HG03025 (cell line): ENCODE results near the gene MMP24.
"Not testable (repeated sequence)": the region's sequence is repeated elsewhere in the genome, so short reads cannot be mapped to it uniquely, and the experiment has no call there.

ENCODE experiments used
- ATAC-seq: cut with Tn5 transposase; IDR thresholded peaks from one replicate; pipeline ENCODE4 v1.9.1; 2021; ENCODE audit warnings: mild to moderate bottlenecking, moderate library complexity; ENCODE audit not compliant: unreplicated experiment, low FRiP score

MMP24 gene

DNA sequence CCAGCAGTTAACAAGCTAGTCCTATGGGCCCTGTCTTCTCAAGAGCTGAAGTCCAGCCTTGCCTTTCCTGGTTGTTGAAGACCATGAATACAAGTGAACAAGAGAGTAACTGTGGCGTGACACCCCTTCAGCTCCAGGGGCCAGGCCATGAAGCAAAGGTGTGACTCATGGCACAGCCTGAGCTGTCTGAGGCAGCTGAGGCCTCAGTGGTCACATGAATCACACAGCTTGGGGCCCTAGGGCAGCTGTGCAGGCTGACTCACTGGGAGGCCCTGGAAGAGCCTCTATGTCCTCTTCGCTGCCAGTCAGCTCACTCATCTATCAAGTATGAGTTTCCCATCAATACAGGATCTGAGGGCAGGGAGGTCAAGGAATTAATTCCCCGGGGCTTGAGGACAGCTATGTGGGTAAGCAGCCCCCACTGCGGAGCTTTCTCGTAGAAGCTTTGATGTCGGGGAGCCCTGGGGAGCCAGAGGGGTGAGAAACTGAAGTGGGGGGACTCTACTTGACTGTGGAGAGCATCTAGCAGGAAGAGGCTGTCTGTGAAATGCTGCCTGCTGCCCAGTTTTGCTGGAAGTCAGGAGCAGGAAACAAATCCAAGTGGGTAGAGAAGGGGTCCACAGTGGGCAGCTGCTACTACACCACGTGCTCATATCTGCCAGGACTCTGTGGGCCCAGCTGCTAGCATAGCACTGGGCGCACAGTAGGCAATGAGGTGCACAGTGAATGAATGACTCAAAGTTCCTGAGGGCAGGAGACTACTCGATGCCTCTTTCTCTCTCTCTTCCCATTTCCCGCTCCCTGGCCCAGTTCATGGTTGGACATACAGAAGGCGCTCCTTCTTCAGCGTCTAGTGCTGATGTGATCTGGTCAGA is 79.4 kb downstream of the MMP24 start:
- no peak for ATAC-seq

DNA sequence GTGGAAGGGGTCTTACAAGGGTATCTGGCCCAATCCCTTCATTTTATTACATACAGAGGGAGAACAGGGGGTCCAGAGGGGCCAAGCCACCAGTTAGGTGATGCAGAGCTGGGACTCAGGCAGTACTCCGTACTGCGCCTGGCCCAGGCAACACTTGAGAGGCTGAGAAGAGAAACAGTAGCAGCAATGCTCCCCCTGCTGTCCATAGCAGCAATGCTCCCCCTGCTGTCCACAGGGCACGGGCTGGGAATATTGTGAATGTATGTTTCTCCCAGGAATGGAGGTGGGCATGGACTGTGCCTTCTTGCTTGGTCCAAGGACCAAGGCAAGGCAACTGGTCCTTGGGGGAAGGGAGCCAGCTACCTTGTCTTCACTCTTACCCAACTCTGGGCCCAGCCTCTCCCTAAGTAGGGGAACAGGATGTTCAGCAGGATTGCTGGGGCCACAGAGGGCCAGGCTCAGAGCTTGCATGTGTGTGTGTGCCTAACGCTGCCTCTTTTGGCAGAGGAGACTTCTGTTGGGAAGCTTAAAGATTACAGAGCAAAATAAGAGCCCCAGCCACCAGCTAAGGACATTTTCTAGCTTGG is 80.5 kb downstream of the MMP24 start:
- ATAC-seq: no peak

DNA sequence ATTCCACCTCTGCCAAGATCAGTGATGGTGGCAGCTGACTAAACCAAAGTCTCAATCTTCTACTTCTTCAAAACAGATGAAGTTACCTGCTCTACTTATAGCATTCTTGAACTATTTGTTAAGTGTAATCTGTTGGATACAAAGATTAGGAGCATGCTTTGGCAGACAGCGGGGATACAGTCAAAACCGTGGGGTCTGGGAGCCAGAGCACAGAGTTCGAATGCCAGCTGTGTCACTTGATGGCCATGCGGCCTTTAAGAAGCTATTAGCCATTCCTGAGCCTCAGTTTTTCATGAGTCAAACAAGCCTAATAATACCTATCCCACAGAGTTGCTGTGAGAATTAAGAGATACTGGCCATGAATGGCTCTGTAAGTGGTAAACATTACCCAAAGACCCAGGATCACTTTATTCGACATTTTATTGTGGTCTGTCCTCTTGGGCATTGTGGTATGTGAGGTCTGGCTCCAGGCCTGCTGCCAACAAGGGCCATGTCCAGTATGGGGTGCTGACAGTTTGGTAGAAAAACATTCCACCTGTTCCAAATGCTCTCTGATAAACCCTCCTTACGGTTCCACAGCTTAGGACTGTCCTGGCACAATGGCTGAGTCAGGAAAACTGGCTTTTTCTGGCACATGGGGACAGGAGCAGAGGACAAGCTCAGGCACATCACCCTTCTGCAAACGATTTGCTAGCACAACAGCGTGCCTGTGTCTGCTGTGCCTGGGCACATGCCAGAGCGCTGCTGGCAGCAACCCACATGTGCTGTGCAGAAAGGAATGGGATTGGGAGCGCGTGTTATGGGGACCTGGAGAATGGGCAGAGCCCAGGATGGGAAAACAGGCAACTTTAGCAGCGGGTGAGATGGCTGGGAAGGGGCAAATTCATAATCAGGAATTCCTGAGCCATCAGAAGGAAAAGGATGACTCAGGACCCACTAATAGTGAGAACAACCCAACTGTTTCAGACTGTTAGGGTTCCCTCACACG is 81.5 kb downstream of the MMP24 start:
- no peak for ATAC-seq

DNA sequence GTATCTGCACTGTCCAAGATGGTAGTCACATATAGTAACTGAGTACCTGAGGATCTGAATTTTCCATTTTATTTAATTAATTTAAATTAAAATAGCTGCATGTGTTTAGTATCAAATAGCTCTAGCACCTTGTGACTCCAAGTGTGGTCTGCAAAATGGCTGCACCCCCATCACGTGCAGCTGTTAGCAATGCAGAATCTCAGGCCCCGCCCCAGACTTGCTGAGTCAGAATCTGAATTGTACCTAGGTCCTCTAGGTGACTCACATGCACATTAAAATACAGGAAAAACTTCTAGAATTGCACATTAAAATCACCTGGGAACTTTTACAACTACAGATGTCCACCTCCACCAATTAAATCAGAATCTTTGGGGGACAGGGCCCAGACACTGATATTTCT is 84.9 kb downstream of the MMP24 start:
- no peak for ATAC-seq

DNA sequence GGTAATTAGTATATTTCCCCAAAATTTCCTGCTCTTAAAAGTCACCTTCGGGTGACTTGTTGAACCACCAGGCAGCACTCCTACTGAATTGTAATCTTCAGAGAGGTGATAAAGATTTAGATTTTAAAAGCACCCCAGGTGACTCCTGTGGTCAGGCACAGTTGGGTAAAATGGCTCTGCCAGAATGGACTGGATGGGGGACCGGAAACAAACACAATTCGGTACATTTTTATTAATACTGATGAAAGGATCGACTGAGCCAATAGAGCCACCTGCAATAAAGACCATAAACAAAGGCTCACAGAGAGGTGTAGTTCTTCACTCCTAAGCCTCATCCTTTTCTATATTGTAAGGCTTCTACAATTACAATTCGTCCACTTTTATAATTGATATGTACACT is 85.3 kb downstream of the MMP24 start:
- ATAC-seq: no peak

DNA sequence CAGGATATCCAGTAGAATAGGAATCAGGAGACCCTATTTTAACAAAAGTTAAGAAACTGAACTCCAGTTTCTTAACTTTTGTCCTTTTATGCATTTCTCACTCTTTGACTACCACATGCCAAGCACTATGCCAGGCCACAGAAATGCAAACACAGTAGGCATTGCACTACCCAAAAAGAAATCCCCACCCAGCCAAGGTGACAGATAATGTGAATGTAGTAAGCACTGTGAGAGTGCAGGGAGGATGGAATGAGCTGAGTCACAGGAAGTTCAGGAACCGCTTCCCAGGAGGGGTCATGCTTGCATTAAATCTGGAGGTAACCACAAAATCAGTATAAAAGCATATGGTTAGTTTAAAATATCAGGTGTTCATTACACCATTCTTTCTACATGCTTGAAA is 85.8 kb downstream of the MMP24 start:
- ATAC-seq: no peak

DNA sequence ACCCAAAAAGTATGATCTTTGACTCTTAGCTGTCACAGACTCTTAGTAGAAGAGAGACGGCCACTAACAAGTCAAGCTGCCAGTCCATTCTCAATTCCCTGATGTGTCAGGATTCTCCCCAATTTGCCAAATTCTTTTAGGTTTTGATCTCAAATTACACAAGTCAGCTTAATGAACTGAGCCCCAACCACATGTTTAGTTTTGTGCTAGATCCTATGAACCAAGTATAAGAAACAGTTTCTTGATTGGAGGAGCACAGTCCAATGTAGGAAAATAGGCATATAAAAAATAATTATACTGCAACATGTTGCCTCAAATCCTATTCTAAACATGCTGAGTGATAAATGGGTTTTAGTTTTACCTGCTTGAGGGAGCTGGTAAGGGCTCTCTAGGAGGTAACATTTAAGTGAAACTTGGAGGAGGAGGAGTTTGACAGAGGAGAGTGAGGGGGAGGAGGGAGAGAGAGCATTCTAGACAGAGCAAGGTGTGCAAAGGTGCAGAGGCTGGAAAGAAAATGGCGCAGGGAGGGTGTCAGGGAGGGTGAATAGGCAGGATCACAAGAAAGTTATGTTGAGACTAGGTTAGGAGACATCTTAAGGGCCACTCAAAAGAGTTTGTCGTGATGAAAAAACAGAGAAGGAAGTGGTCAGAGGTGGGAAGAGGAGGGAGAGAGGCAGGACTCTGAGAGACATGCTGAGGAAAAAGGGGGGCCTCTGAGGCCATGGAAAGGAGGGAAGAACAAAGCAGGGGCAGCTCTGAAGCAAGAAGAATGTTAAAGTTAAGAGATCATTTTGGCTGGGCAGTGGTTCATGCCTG is 88.5 kb downstream of the MMP24 start:
- no peak for ATAC-seq

DNA sequence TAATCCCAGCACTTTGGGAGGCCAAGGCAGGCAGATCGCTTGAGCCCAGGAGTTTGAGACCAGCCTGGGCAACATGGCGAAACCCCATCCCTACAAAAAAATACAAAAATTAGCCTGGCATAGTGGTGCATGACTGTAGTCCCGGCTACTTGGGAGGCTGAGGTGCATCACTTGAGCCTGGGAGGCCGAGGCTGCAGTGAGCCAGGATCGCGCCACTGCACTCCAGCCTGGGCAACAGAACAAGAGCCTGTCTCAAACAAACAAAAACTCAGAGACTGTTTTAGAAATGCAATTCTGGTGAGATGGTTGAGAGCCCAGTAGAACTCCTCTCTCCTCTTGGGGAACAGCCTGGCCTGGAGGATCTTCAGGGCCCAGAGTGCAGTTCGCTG is 89.1 kb downstream of the MMP24 start:
- ATAC-seq: not testable (repeated sequence)

DNA sequence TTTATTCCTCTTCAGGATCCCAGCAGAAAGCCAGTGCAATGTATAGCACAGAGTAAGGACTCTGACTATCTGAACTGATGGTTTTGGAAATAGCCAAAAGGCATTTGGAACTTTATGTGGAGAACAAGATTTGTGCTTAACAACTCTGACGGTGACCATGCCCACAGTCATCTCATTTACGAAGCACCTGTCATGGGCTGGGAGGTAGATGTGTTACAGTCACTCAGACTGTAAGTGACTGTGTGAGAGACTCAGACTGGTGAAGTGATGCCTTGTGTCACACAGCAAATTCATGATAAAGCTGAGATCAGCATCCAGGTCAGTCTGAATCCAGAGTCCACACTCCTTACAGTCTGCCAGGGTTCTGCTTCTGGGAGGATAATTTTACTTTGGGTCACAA is 89.6 kb downstream of the MMP24 start:
- no peak for ATAC-seq

DNA sequence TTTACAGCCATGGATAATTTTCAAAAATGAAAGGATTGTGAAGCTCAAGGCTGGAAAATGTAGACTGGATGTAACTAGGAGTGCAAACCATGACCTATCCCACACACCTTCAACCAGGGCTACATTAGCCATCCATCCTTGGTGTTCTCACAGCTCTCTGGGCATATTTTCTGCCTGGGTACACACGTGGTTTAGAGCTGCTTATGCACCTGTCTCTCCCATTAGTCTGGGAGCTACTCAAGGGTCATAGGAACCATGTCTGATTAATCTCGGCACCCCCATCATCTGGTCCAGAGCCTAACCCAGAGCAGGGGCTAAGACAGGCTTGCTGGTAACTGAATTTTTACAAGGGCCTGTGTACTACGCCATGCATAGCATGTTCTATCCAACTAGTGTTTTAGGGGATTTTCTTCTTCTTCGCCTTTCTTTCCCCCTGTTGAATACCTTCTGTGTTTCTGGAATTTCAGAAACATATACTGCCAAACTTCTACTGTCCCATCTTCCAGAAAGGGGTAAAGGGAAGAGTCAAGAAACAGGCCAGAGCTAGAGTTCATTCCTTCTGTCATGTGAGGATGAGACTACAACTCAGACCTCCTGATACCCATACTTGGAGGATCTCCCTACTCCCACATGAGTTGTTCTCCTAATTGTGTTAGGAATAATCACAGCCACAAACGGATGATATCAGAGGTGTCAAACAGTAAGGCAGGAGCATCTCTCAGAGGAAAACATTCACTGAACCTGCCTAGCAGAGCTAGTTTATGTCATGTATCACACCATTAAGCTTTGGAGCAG is 91.1 kb downstream of the MMP24 start:
- no peak for ATAC-seq

DNA sequence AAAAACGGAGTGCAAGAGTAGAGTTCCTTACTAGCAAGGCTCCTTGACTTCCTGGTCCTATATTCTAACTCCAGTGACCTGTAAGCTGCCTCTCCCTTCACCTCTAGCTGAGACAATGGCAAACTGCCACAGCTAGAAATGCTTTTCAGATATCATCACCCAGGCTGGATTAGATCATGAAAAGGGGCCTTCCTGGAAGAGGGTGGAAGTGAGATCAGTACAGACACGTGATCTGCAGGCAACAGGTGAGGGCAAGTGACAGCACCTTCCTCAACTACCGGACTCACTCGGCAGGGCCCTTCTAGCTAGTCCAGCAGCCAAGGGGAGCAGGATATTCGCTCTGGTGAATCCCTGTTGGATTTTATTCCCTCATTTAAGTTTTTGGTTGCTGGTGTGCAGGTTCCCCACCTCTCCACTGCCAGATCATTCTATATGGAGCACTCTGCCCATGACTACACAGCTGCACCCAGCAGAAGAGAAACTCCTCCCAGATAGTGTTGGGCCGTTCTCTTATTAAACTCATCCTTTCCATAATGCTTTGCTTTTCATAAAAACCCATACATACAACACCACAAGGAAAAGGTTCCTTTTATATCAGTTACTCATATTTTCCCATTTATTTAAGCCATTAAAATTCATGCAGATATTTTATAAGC is 92.1 kb downstream of the MMP24 start:
- ATAC-seq: no peak

DNA sequence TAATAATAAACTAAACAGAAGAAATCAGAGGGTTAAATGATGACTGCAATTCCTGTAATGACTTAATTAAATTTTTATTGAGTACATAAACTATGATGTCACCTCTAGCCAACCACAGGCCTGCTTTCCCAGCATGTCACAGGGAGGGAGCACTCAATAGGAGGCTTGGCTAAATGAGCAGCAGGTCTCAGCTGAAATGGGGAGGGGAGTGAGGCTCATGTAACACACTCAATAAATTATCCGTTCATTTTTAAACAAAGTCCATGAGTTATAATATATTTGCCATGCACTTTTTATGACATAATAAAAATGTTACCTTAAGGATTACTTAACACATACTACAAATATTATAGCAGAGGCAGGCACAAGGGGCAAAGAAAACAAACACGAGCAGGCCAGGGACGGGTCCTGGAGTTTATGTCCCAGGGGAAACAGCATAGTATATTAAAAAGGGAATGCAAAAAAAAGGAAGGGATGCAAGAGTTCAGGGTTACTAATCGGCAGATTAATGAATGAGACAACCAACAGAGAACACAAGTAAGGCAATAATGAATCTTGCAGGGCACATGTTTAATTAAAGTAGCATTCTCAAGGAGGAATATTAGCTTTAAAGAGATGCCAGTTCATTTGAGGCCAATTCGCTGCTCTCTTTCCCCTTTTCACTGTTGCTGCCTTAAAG is 92.8 kb downstream of the MMP24 start:
- ATAC-seq: no peak

DNA sequence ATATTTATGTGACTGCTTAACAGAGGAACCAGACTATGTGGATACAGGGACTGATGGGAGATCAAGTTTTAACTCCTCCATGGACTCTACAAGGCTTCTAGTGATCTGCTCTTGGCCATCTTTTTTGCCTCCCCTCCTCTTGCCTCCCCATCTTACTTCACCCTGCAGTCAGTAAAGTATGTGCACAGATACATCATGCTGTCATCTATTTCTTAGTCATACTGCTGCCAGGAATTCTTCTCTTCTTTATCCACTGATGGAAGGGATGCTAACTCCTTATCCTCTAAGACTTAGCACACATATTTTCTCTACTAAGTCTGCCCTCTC is 93.3 kb downstream of the MMP24 start:
- ATAC-seq: no peak

DNA sequence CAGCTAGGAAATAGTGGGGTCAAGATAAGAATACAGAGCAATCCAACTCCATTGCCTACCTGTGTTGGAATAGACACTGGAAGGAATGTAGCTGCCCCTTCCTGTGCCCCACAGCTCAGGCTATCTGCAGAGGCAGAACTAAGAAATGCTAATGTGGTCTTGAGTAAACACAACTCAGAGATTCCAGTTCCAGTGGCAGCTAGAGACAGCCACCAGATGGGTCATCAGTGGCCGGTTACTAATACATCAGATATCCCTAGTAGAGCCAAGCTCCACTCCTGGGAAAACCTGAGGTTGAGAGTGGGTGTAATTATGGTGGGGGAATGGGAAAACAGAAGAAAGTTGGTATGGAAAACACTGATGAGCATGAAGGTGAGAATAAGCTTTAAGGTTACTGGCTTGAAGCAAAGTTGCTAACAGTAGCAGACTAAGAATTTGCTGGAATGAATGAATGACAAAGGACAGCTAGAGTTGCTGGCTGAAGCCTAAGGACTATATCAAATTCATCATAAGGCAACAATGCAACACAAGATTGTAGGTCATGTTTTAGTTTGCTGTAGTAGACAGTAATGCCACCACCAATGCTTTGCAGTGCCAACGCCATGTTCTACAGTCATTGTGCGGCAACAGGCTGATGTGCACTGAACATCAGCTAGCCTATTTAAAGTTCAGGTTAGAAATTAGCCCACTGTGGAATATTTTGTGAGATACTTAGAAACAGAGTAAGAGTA is 94.1 kb downstream of the MMP24 start:
- no peak for ATAC-seq

DNA sequence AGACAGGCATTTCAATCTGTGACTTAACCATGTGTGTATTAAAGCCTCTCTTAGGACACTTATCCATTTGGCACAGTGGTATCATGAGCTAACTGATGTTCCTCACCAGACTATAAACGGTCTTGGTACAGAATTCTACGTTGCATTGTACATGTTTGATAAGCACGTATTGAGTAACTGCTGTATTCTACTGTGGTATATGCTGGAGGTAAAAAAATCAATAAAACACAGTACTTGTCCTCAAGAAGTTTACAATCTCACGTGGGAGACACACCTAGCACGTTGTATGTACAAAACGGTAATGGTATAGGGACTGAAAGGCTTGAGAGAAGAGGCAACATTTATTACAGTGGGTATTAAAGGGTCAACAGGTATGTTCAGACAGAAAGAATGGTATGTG is 98.9 kb downstream of the MMP24 start:
- ATAC-seq: no peak

DNA sequence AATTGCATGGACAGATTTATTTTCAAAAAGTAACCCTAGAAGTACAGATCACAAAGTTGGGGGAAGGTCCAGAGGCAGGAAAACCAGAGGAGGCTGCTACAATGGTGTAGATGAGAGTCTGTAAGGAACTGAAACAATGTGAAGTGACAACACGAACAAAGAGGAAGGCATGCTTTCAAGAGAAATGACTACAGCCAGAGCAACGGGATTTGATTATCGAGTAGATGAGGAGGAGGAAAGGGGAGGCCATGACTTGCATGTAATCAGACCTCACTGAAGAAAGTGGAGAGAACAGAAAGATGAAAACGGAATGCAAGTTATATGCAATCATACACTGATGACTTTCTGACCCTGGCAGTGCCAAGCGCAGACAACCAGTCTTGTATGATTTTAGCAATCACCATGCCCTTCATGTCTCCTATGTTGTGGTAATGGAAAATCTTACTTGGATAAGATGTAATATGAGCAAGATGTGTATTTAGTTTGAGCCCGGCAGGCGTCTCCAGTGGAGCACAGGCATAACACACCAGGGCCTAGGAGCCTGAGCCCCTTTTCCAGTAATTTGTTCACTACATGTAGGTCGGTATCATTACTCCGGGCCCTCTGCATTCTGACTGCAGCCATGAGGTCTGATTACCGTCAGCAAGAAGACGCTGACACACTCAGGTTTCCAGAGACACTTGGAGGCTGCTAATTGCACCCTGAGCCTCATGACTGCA is 99.7 kb downstream of the MMP24 start:
- ATAC-seq: no peak
